ENCODE data around the gene DLGAP1. TPM values are rescaled to one million over a fixed set of nuclear protein-coding genes. Genes with fewer than 3 reads are reported as not detected.

The DLGAP1 gene
- total RNA-seq, 1 donor from 2014 or later, result 7.7 TPM

DNA sequence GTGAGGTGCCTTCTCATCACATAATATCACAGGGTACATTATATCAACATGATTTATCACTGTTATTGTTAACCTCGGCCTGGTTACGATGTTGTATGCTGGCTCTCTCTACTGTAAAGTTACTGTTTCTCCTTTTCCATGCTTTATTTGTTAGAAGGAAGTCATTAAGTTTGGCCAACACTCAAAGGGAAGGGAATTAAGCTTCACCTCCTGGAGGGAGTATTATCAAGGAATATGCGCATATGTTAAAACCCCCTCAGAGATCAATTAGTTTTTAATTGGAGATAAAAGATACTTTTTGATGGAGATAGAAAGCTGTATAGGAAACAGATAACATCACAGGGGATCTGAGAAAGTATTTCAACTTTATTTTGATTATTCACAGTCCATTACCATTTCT lies 221.6 kb downstream of the DLGAP1 start:
- peaks cover 8% of the 10 kb centered on the region for H3K4me1 Mint-ChIP-seq (ENCODE audit: low read depth)
- TF ChIP-seq, protein P1, sequence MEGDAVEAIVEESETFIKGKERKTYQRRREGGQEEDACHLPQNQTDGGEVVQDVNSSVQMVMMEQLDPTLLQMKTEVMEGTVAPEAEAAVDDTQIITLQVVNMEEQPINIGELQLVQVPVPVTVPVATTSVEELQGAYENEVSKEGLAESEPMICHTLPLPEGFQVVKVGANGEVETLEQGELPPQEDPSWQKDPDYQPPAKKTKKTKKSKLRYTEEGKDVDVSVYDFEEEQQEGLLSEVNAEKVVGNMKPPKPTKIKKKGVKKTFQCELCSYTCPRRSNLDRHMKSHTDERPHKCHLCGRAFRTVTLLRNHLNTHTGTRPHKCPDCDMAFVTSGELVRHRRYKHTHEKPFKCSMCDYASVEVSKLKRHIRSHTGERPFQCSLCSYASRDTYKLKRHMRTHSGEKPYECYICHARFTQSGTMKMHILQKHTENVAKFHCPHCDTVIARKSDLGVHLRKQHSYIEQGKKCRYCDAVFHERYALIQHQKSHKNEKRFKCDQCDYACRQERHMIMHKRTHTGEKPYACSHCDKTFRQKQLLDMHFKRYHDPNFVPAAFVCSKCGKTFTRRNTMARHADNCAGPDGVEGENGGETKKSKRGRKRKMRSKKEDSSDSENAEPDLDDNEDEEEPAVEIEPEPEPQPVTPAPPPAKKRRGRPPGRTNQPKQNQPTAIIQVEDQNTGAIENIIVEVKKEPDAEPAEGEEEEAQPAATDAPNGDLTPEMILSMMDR (IDR thresholded peaks at IDR 0.05), result no peak
- no peak for DNase-seq (ENCODE audit: low spot score)
- H3K9me3 Mint-ChIP-seq (ENCODE audit: low read depth), result peaks cover 16% of the 10 kb centered on the region
- no peak overlapping the region for H3K4me3 Mint-ChIP-seq (ENCODE audit: unreplicated experiment)
- H3K27me3 Mint-ChIP-seq (ENCODE audit: low read depth), result no peaks in the 10 kb centered on the region
- no peak overlapping the region for H3K27ac Mint-ChIP-seq (ENCODE audit: unreplicated experiment)
- no peaks in the 10 kb centered on the region for H3K36me3 Mint-ChIP-seq (ENCODE audit: low read depth)

DNA sequence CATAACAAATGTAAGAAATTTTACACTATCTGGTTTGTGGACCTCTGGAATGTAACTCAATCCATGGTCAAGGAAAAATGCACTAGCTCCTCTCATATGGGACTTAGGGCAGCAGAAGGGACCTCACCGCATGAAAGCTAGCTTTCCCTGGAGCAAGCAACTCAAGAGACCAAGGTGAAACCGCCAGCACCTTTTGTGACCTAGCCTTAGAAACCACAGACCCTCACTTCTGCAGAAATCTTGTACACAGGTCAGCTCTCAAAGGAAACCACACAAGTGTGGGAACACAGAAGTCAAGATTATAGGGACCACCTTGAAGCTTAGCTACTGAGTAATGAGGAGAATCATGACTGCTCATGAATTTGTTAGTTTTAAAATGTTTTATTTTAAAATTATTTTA lies 222.5 kb downstream of the DLGAP1 start:
- Mint-ChIP-seq H3K27me3 (ENCODE audit: low read depth) (no peaks in the 10 kb centered on the region), H3K4me1 (ENCODE audit: low read depth) (peaks cover 7% of the 10 kb centered on the region), H3K9me3 (ENCODE audit: low read depth) (peaks cover 19% of the 10 kb centered on the region), H3K27ac (ENCODE audit: unreplicated experiment) (no peak overlapping the region), H3K4me3 (ENCODE audit: unreplicated experiment) (no peak overlapping the region), H3K36me3 (ENCODE audit: low read depth) (no peaks in the 10 kb centered on the region)
- TF ChIP-seq, protein P1 (IDR thresholded peaks at IDR 0.05), result no peak
- no peak for DNase-seq (ENCODE audit: low spot score)

DNA sequence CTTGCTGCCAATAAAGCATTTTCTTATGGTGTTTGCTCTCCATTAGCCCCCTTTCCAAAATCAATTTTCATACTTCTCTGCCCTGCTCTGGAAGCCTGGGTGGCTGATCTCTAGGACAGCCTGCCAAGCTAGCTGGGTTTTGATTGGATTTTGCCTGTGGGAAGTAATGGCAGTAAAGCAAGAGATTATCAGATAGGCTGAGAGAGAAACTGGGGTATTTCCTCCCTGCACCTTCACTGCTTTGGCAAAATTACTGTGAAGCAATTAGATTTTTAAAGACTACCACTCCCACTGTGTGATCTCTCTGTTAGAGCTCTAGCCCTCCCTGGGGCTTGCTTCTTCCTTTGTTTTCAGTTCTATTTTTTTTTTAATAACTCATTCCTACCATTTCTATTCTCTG lies 223.8 kb downstream of the DLGAP1 start:
- Mint-ChIP-seq H3K36me3 (ENCODE audit: low read depth) (no peaks in the 10 kb centered on the region), H3K9me3 (ENCODE audit: low read depth) (peaks cover 19% of the 10 kb centered on the region), H3K27ac (ENCODE audit: unreplicated experiment) (no peak overlapping the region), H3K4me3 (ENCODE audit: unreplicated experiment) (no peak overlapping the region), H3K27me3 (ENCODE audit: low read depth) (no peaks in the 10 kb centered on the region), H3K4me1 (ENCODE audit: low read depth) (no peaks in the 10 kb centered on the region)
- TF ChIP-seq, protein P1 (IDR thresholded peaks at IDR 0.05), result no peak
- no peak for DNase-seq (ENCODE audit: low spot score)

DNA sequence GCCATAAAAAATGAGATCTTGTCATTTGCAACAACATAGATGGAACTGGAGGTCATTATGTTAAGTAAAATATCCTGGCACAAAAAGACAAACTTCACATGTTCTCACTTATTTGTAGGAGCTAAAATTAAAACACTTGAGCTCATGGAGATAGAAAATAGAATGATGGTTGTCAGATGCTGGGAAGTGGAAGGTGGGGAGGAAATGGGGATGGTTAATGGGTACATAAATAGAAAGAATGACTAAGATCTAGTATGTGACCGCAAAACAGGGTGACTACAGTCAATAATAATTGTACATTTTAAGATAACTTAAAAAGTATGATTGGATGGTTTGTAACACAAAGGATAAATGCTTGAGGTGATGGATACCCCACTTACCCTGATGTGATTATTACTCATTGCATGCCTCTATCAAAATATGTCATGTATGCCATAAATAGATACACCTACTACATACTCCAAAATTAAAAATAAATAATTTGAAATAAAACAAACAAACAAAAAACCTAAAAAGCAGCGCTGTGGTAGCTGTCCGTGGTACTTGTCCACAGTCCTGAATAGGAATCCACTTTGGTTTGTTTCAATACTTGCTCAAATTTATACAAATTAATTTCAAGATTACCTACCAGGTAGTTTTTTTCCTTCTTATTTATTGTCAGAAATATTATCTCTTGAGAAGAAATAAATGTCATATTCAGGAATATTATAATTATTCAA lies 224.5 kb downstream of the DLGAP1 start:
- H3K4me3 Mint-ChIP-seq (ENCODE audit: unreplicated experiment), result no peak overlapping the region
- H3K27ac Mint-ChIP-seq (ENCODE audit: unreplicated experiment), result no peak overlapping the region
- no peaks in the 10 kb centered on the region for H3K36me3 Mint-ChIP-seq (ENCODE audit: low read depth)
- H3K9me3 Mint-ChIP-seq (ENCODE audit: low read depth), result peaks cover 19% of the 10 kb centered on the region
- H3K27me3 Mint-ChIP-seq (ENCODE audit: low read depth), result no peaks in the 10 kb centered on the region
- TF ChIP-seq, protein P1 (IDR thresholded peaks at IDR 0.05), result no peak
- no peak for DNase-seq (ENCODE audit: low spot score)
- no peaks in the 10 kb centered on the region for H3K4me1 Mint-ChIP-seq (ENCODE audit: low read depth)

DNA sequence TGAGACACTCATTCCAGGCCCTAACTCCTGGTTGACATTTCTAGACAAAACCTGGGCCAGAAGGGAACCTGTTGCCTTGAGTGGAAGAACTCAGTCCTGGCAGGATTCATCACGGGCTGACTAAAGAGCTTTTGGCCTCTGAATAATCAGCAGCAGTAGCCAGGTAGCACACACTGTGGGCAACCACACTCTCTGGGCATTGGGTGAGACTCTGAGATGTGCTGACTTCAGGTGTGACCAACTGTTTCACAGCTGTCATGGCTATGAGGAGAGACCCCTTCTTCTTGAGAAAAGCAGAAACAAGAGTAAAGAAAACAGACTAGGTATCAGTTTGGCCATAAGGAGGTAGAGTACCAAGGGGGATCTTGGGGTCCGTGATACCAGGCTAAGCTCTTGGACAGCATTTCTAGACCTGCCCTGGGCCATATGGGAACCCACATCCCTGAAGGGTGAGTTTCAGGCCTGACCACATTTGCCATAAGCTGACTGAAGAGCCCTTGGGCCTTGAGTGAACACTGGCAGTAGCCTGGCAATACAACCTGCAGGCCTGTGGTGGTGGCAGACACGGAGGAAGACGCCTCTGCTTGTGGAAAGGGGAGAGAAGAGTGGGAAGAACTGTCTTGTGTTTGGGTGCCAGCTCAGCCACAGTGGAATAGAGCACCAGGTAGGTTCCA lies 230.9 kb downstream of the DLGAP1 start:
- Mint-ChIP-seq H3K9me3 (ENCODE audit: low read depth) (peaks cover 8% of the 10 kb centered on the region), H3K27ac (ENCODE audit: unreplicated experiment) (no peak overlapping the region), H3K4me3 (ENCODE audit: unreplicated experiment) (no peak overlapping the region), H3K36me3 (ENCODE audit: low read depth) (no peaks in the 10 kb centered on the region), H3K27me3 (ENCODE audit: low read depth) (no peaks in the 10 kb centered on the region), H3K4me1 (ENCODE audit: low read depth) (no peaks in the 10 kb centered on the region)
- no peak for DNase-seq (ENCODE audit: low spot score)
- TF ChIP-seq, protein P1 (IDR thresholded peaks at IDR 0.05), result no peak
